ENCODE data around the gene CDKN2AIPNL. TPM values are rescaled to one million over a fixed set of nuclear protein-coding genes. Genes with fewer than 3 reads are reported as not detected.

CDKN2AIPNL gene
- total RNA-seq, 1 experiment from 2014 or later: 63.0 TPM

DNA sequence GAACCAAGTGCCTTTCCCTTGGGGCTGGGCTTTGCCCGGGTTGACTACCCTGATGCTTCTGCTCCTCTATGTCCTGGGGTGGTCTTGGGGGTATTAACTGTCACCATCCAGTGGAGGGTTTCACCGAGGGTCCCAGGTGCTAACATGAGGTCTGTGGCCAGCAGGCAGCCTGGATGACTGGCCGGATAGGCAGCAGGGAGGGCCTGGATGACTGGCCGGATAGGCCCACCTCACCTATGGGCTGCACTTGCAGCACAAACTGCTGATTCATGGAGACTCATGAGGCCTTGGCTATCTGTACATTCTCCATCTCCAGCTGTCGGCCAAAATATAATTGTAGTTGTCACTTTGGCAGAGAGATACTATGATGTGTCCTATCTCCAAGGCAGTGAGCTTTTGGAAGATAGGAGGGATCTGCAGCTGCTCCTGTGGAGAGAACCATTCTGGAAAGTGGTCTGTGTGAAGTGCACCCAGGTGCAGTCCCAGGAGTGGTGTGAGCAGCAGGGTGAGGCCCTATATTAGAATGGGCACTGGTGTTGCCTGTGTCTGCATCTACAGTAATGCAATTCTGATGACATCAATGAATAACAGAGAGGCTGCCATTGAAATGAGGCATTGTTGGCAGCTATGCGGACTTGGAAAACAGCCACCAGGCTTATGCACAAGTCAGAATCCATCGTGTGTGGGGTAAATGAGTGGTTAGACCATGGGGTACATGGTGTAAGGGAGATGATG lies 26.3 kb upstream of the CDKN2AIPNL start:
- H3K4me1 ChIP-seq (ENCODE audit: control insufficient read depth in 1 of 2, insufficient read depth in 2 of 2, low read length in 2 of 2): peaks cover 5 to 26% of the 10 kb centered on the region in 2 experiments; a peak in 3 of 4 replicates
- no TSS peak for BruUV-seq (replicated peaks)
- H3K79me2 ChIP-seq (ENCODE audit: insufficient read depth, low read length): no peaks in the 10 kb centered on the region
- H4K20me1 ChIP-seq (ENCODE audit: insufficient read depth): no peaks in the 10 kb centered on the region
- ChIA-PET CTCF (no interaction called here), POLR2A (no interaction called here), RAD21 (ENCODE audit: low non-redundant PET in 1 of 2, low total read pairs in 2 of 2, uncharacterized antibody in 2 of 2, unreplicated experiment in 2 of 2) (no interaction called here)
- no peaks in the 10 kb centered on the region for H3K9me3 ChIP-seq (ENCODE audit: control insufficient read depth in 1 of 2, insufficient read depth in 1 of 2, low read depth in 1 of 2, low read length in 2 of 2)
- H3K27me3 ChIP-seq (ENCODE audit: insufficient read depth, low read length): no peaks in the 10 kb centered on the region
- no peak overlapping the region for H2AFZ ChIP-seq (ENCODE audit: low read depth, low read length, poor library complexity, severe bottlenecking)
- no peaks in the 10 kb centered on the region for H3K9me2 ChIP-seq (ENCODE audit: insufficient read depth)
- no peak overlapping the region for H3K9ac ChIP-seq (ENCODE audit: low read length)
- no peak overlapping the region for H3K4me2 ChIP-seq (ENCODE audit: low read length)
- H3K27ac ChIP-seq (ENCODE audit: low read depth, low read length): no peak overlapping the region
- TF ChIP-seq SP1 (IDR thresholded peaks at IDR 0.05; ENCODE audit: low read depth): no peak
- no peak for TF ChIP-seq POLR2AphosphoS5 (IDR thresholded peaks at IDR 0.05; ENCODE audit: low read depth, low read length)
- TF ChIP-seq CBX3 (IDR thresholded peaks at IDR 0.05; ENCODE audit: low read depth): no peak
- H3K36me3 ChIP-seq (ENCODE audit: control insufficient read depth in 1 of 2, insufficient read depth in 2 of 2, low read length in 2 of 2): no peaks in the 10 kb centered on the region
- DNase-seq (ENCODE audit: low read depth, low spot score): no peak
- intact Hi-C loops (cut with micrococcal nuclease): no loop called here
- H3K4me3 ChIP-seq (replicated peaks in 1 of 2; ENCODE audit: low read depth in 1 of 2, low read length in 2 of 2): no peak overlapping the region
- no peak for ATAC-seq

DNA sequence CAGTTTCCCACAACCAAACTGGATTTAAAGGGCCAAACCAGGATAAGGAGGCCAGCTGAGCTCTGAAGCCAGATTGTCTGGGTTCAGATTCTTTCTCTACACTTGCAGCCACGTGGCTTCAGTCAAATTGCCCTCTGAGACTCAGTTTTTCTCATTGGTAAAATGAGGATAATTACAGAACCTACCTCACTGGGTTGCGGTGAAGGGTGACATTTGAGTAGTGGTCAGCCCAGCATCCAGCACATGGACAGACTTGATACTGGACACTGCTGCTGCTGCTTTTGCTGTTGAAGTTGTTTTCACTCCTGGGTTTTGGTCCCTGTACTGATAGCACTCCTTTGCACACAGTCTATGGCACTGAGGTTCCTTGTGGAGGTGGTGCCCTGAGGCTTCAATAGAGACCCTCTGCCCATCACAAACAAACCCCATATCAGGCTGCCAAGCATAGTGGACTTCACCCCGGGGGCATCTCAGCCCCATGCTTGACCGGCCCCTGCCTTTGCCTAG lies 25.7 kb upstream of the CDKN2AIPNL start:
- intact Hi-C loops (cut with micrococcal nuclease): no loop called here
- Histone ChIP-seq H3K27ac (ENCODE audit: low read depth, low read length) (no peak overlapping the region), H3K79me2 (ENCODE audit: insufficient read depth, low read length) (no peaks in the 10 kb centered on the region), H3K9me3 (ENCODE audit: control insufficient read depth in 1 of 2, insufficient read depth in 1 of 2, low read depth in 1 of 2, low read length in 2 of 2) (no peaks in the 10 kb centered on the region), H3K36me3 (ENCODE audit: control insufficient read depth in 1 of 2, insufficient read depth in 2 of 2, low read length in 2 of 2) (no peaks in the 10 kb centered on the region), H3K4me1 (ENCODE audit: control insufficient read depth in 1 of 2, insufficient read depth in 2 of 2, low read length in 2 of 2) (peaks cover 5 to 32% of the 10 kb centered on the region in 2 experiments; a peak in 3 of 4 replicates), H3K4me3 (replicated peaks in 1 of 2; ENCODE audit: low read depth in 1 of 2, low read length in 2 of 2) (no peak overlapping the region), H3K9ac (ENCODE audit: low read length) (no peak overlapping the region), H4K20me1 (ENCODE audit: insufficient read depth) (no peaks in the 10 kb centered on the region), H3K27me3 (ENCODE audit: insufficient read depth, low read length) (no peaks in the 10 kb centered on the region), H3K4me2 (ENCODE audit: low read length) (no peak overlapping the region), H3K9me2 (ENCODE audit: insufficient read depth) (no peaks in the 10 kb centered on the region), H2AFZ (ENCODE audit: low read depth, low read length, poor library complexity, severe bottlenecking) (no peak overlapping the region)
- RAD21 ChIA-PET (ENCODE audit: low non-redundant PET in 1 of 2, low total read pairs in 2 of 2, uncharacterized antibody in 2 of 2, unreplicated experiment in 2 of 2): no interaction called here
- CTCF ChIA-PET: no interaction called here
- TF ChIP-seq CBX3 (IDR thresholded peaks at IDR 0.05; ENCODE audit: low read depth) (no peak), SP1 (IDR thresholded peaks at IDR 0.05; ENCODE audit: low read depth) (no peak), SRF (IDR thresholded peaks at IDR 0.05; ENCODE audit: low read depth) (no peak), YY1 (IDR thresholded peaks at IDR 0.05; ENCODE audit: extremely low read depth, insufficient replicate concordance, low read depth, low read length) (no peak), ELF1 (IDR thresholded peaks at IDR 0.05; ENCODE audit: borderline replicate concordance, low read depth) (no peak), SIN3A (IDR thresholded peaks at IDR 0.05; ENCODE audit: low read depth) (no peak), EZH2phosphoT487 (IDR thresholded peaks at IDR 0.05; ENCODE audit: borderline replicate concordance) (no peak), CEBPB (IDR thresholded peaks at IDR 0.05; ENCODE audit: low read depth) (no peak), ZFX (IDR thresholded peaks at IDR 0.05) (no peak), POLR2A (IDR thresholded peaks at IDR 0.05; ENCODE audit: borderline replicate concordance, extremely low read depth, insufficient read depth, insufficient read length) (no peak), TCF7L2 (IDR thresholded peaks at IDR 0.05; ENCODE audit: borderline replicate concordance, extremely low read depth, insufficient read depth, insufficient read length) (no peak), FOSL1 (IDR thresholded peaks at IDR 0.05; ENCODE audit: low read depth) (no peak), RAD21 (IDR thresholded peaks at IDR 0.05; ENCODE audit: low read depth) (no peak)
- TF ChIP-seq, protein P1, sequence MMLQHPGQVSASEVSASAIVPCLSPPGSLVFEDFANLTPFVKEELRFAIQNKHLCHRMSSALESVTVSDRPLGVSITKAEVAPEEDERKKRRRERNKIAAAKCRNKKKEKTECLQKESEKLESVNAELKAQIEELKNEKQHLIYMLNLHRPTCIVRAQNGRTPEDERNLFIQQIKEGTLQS (IDR thresholded peaks at IDR 0.05): no peak
- TF ChIP-seq, protein P2, sequence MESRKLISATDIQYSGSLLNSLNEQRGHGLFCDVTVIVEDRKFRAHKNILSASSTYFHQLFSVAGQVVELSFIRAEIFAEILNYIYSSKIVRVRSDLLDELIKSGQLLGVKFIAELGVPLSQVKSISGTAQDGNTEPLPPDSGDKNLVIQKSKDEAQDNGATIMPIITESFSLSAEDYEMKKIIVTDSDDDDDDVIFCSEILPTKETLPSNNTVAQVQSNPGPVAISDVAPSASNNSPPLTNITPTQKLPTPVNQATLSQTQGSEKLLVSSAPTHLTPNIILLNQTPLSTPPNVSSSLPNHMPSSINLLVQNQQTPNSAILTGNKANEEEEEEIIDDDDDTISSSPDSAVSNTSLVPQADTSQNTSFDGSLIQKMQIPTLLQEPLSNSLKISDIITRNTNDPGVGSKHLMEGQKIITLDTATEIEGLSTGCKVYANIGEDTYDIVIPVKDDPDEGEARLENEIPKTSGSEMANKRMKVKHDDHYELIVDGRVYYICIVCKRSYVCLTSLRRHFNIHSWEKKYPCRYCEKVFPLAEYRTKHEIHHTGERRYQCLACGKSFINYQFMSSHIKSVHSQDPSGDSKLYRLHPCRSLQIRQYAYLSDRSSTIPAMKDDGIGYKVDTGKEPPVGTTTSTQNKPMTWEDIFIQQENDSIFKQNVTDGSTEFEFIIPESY (IDR thresholded peaks at IDR 0.05; ENCODE audit: extremely low read depth, insufficient replicate concordance, low read length): no peak
- TF ChIP-seq, protein P3, sequence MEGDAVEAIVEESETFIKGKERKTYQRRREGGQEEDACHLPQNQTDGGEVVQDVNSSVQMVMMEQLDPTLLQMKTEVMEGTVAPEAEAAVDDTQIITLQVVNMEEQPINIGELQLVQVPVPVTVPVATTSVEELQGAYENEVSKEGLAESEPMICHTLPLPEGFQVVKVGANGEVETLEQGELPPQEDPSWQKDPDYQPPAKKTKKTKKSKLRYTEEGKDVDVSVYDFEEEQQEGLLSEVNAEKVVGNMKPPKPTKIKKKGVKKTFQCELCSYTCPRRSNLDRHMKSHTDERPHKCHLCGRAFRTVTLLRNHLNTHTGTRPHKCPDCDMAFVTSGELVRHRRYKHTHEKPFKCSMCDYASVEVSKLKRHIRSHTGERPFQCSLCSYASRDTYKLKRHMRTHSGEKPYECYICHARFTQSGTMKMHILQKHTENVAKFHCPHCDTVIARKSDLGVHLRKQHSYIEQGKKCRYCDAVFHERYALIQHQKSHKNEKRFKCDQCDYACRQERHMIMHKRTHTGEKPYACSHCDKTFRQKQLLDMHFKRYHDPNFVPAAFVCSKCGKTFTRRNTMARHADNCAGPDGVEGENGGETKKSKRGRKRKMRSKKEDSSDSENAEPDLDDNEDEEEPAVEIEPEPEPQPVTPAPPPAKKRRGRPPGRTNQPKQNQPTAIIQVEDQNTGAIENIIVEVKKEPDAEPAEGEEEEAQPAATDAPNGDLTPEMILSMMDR (IDR thresholded peaks at IDR 0.05 in 2 of 3, conservative IDR thresholded peaks at IDR 0.05 in 1 of 3; ENCODE audit: borderline replicate concordance in 1 of 3, insufficient read depth in 1 of 3, low read depth in 2 of 3, low read length in 2 of 3): no peak
- DNase-seq (ENCODE audit: low read depth, low spot score) (no peak), ATAC-seq (no peak)
- BruUV-seq (replicated peaks): no TSS peak
- POLR2A ChIA-PET: no interaction called here
